Adrenal gland (tissue), 5 donors: ENCODE measurements around the gene ZKSCAN1.

Experiments
- POLR2A ChIP-seq, 2 donors: fragments of 450-650 bp; IDR thresholded peaks; one replicate each; pipeline ENCODE4 v1.6.1; 2017; ENCODE audit warnings: antibody characterized with exemption in 2 of 2, mild to moderate bottlenecking in 2 of 2, moderate library complexity in 1 of 2
- TF ChIP-seq, protein P1 (sequence below), 6 experiments: fragments of 450-650 bp in 4 of 6; fragments of 200-600 bp in 2 of 6; sonication (generic) in 1 of 6; IDR thresholded peaks; 1 replicate in 5 of 6; 2 replicates in 1 of 6; pipeline versions ENCODE4 v1.5.1 to v1.8.0; 2016 to 2021; ENCODE audit warnings: antibody characterized with exemption in 6 of 6, mild to moderate bottlenecking in 2 of 6, moderate library complexity in 1 of 6
- donor health status: DM: no; HTN: no; CAD: no.

DNA sequence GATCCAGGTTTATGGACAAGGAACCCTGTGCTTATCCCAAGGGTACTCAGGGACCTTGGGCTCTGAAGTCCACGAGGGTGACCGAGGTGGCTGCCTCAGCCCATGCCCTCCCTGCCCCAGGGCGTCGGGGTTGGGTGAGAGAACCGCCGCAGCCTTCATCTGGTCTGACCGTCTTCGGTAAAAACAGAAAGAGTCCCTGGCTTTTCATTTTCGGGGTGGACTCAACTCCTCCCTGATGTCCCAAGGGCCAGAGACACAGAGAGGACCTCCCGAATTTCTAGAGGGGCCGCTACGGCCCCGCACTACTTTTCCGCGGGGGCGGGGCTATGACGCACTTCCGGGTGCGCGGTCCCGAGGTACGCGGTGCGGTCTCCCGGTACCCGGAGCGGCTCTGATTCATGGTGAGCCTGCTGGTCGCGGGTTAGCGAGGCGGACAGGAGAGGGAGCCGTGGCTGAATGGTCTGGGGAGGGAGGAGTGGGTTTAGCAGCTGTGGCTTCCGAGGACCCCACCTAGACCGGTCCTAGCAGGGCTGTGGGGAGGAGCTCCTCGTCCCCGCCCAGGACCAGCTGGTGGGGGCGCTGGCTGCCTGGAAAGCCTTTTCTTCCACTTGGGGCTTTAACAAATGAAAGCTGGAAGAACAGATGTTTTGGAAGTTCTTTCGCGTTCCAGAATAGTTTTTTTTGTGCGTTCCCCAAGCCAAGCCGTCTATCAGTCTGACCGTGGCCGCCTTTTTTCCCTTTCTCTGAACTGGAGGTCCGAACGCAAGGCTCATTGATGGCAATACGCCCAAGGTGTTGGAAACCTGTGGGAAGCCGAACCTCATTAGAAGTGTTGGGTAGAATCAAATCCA, 34.3 kb downstream of the ZKSCAN1 start, which contains the start of gene ZSCAN21:
- TF ChIP-seq, protein P1, sequence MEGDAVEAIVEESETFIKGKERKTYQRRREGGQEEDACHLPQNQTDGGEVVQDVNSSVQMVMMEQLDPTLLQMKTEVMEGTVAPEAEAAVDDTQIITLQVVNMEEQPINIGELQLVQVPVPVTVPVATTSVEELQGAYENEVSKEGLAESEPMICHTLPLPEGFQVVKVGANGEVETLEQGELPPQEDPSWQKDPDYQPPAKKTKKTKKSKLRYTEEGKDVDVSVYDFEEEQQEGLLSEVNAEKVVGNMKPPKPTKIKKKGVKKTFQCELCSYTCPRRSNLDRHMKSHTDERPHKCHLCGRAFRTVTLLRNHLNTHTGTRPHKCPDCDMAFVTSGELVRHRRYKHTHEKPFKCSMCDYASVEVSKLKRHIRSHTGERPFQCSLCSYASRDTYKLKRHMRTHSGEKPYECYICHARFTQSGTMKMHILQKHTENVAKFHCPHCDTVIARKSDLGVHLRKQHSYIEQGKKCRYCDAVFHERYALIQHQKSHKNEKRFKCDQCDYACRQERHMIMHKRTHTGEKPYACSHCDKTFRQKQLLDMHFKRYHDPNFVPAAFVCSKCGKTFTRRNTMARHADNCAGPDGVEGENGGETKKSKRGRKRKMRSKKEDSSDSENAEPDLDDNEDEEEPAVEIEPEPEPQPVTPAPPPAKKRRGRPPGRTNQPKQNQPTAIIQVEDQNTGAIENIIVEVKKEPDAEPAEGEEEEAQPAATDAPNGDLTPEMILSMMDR (IDR thresholded peaks at IDR 0.05) = peak in 2 of 6 experiments; percentile 9 to 15
- peak; percentile 46 to 95 for TF ChIP-seq POLR2A (IDR thresholded peaks at IDR 0.05)
